Right renal cortex interstitium (tissue), 3 donors: ENCODE results near the gene OR6A2. TPM values are rescaled to one million over a fixed set of nuclear protein-coding genes. Genes with fewer than 3 reads are reported as not detected.

Experiments used
- DNase-seq, 3 donors: peaks; one replicate each; pipeline ENCODE4 v3.0.0-alpha.2; 2013; ENCODE audit warnings: low read depth in 3 of 3, low spot score in 2 of 3
- polyA plus RNA-seq, 3 donors: library from polyadenylated mRNA; unstranded; fragments of 120-200 nt; gene quantifications; one replicate each; pipeline ENCODE4 v1.2.1, GENCODE V29; 2013; ENCODE audit not compliant: insufficient read length in 3 of 3

The OR6A2 gene
- polyA plus RNA-seq, 3 donors: 0.04 TPM; not detected in 2

DNA sequence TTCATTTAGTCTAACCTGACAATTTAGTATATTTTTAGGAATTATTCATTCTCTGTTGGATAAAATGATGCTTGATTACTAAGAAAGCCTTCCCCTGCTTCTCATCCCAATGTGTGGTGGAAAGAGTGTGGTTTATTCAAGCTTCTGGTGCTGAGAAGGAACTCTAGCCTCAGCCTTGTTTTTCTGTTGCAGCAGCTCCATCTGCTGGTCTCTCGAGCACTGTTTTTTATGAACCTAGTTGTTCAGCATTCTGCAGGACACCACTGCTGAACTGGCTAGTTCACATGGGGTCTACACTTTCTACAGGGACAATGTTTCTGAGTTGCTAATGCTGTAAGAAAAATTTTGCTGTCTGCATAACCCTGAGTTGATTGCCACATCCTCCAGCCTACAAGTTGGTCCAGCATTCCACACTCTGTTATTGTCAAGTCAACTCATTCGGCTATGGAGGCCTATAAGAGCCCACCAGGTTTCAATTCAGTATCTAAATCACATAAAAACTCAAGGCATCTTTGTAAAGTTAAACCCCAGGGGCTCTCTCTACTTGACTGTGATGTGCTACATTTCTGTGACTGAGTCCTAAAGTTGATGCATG, 42.0 kb downstream of the OR6A2 start:
- DNase-seq: peak in 2 of 3 donors; percentile 20 to 32

DNA sequence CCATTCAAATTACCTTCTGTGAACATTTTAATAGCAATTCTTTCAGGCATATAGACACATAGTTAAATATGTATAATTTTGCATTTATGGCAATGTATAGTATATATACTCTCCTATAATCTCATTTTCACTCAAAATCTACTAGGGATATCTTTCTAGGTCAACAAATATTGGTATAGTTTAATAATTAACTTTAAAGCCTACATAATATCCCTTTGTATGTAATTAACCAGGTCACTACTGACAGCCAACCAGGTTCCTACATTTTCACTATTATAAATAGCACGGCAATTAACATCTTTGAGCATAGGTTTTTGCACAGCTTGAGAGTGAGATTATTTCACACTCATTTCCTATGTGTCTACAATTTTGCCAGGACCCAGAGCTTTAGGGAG, 43.5 kb downstream of the OR6A2 start:
- no peak for DNase-seq

- peak; percentile 34 to 52 (median 38) for DNase-seq
These were observed 44.1 kb downstream of the OR6A2 start for GRCh38 chr11:6755303-6755952.

DNA sequence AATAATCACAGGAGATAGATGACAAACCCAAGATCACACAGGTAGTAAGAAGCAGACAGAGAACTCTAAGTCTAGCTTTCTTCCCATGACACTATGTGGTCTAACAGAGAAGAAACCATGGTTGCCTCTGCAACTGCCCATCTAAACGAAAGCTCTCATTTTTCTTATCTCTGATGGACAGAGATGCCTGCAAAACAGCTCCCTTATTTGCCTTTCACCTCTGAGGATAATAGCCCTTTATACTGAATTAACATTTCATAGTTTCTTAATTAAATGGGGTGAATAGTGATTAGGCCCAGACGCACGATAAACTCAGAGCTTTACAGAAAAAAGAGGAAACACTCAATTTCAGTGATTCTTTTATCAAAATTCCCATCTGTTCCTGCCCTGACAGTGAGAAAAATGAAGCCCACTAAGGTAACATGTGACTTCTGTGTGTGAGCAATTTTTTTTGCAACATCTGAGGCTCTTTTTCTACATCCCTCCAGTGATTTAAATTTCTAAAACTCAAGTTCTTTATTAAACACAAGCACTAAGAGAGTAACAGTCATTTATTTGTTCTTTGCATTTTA, 52.3 kb downstream of the OR6A2 start:
- no peak for DNase-seq

- no peak for DNase-seq
These were observed 52.9 kb downstream of the OR6A2 start for GRCh38 chr11:6746626-6747025.

DNA sequence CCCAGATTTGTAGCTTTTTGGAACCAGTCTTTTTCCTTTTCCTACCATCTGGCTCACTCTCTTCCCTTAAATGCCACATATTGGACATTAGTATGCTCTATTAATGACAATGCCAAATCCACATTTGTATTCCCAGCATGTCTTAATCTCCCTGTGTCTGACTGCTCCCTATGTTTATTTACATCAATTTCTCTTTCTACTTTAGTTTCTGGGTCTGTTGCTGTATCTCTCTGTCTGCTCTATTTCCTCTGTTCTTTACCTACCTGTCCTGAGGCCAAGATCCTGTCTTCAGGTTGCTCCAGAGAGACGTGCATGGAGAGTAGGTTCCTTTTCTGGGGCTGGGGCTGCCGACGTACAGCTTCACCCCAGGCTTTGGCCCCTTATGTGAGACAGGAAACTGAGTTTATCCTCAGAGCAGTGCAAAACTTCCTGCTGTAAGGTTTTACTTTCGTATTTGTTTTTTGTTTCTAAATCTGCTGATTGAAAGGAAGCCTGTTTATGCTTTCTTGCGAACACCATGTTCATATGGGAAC, 53.3 kb downstream of the OR6A2 start:
- no peak for DNase-seq

GRCh38 chr11:6745465-6746015, 53.9 kb downstream of the OR6A2 start:
- DNase-seq: no peak

DNA sequence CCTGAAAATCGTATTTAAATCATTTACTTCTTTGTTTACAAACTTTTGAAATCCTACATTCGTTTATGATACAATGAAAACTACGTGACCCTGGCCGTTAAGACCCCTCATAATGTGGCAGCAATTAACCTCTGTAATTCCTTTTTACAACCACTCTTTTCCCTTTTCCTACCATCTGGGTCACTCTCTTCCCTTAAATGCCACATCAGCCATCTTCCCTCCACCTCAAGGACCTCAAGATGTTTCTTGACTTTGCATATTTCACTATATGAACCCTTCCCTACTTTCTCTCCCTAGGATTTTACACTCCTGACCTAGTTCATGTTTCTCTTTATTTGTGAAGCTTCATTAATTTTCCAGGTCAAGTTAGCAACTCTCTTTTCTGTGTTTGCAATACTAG, 54.5 kb downstream of the OR6A2 start:
- DNase-seq: no peak

DNA sequence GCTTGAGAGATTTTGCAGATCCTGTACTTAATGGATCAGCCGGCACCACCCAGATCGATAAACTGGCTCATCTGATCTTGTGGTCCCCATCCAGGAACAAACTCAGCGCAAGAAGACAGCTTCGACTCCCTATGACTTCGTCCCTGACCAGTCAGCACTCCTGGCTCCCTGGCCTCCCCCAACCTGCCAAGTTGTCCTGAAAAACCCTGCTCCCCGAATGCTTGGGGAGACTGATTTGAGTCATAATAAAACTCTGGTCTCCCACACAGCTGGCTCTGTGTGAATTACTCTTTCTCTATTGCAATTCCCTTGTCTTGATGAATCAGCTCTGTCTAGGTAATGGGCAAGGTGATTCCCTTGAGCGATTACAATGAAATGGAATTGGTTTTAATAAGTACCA, 57.2 kb downstream of the OR6A2 start:
- DNase-seq: no peak

Other genes with a start within 250 kb of the OR6A2 start
- gene RRP8, start 196.1 kb downstream of the OR6A2 start, polyA plus RNA-seq: 10 to 100 TPM; 21.3 to 22.6 (median 21.6) TPM
- gene ILK, start 195.9 kb downstream of the OR6A2 start, polyA plus RNA-seq: 100 to 1,000 TPM; 144 to 167 (median 159) TPM
- 10 to 100 TPM; 66.4 to 92.9 (median 91.4) TPM for gene TAF10, start 187.5 kb downstream of the OR6A2 start, polyA plus RNA-seq
- 100 to 1,000 TPM; 111 to 131 (median 118) TPM for gene TPP1, start 180.3 kb downstream of the OR6A2 start, polyA plus RNA-seq
- gene DCHS1, start 143.9 kb downstream of the OR6A2 start, polyA plus RNA-seq: 10 to 100 TPM; 27.8 to 31.1 (median 30.3) TPM
- gene MRPL17, start 116.3 kb downstream of the OR6A2 start, polyA plus RNA-seq: 10 to 100 TPM; 68.3 to 81.6 (median 68.3) TPM
- gene OR2AG2, start 27.7 kb downstream of the OR6A2 start, polyA plus RNA-seq: under 1 TPM; 0.07 to 0.14 (median 0.10) TPM
- gene OR2AG1, start 16.7 kb downstream of the OR6A2 start, polyA plus RNA-seq: under 1 TPM in 1 of 3 donors, not detected in 2; 0.07 TPM
- gene OR10A5, start 46.0 kb upstream of the OR6A2 start, polyA plus RNA-seq: not detected
- gene OR10A2, start 63.4 kb upstream of the OR6A2 start, polyA plus RNA-seq: not detected
- not detected for gene OR10A4, start 76.9 kb upstream of the OR6A2 start, polyA plus RNA-seq
- not detected for gene OR2D2, start 92.8 kb upstream of the OR6A2 start, polyA plus RNA-seq
- not detected for gene OR2D3, start 121.3 kb upstream of the OR6A2 start, polyA plus RNA-seq
- gene ZNF215, start 126.7 kb upstream of the OR6A2 start, polyA plus RNA-seq: 1 to 10 TPM; 3.5 to 3.8 (median 3.6) TPM
- gene ZNF214, start 220.7 kb upstream of the OR6A2 start, polyA plus RNA-seq: 10 to 100 TPM; 11.8 to 13.9 (median 13.7) TPM
- gene NLRP14, start 220.8 kb upstream of the OR6A2 start, polyA plus RNA-seq: 1 to 10 TPM in 1 of 3 donors, under 1 TPM in 2; 0.71 to 1.4 (median 0.79) TPM